HG02885 (cell line): ENCODE data around the gene DNAJB5.
A peak's percentile ranks its signal among the peaks of the same experiment; 100 is the strongest.

Source experiments
- ATAC-seq: cut with Tn5 transposase; IDR thresholded peaks from one replicate; pipeline ENCODE4 v1.9.1; 2021; ENCODE audit warnings: mild to moderate bottlenecking; ENCODE audit not compliant: unreplicated experiment, poor library complexity

Gene DNAJB5

GRCh38 chr9:34983209-34983608 is 6.3 kb upstream of the DNAJB5 start:
- ATAC-seq = peak; percentile 55

DNA sequence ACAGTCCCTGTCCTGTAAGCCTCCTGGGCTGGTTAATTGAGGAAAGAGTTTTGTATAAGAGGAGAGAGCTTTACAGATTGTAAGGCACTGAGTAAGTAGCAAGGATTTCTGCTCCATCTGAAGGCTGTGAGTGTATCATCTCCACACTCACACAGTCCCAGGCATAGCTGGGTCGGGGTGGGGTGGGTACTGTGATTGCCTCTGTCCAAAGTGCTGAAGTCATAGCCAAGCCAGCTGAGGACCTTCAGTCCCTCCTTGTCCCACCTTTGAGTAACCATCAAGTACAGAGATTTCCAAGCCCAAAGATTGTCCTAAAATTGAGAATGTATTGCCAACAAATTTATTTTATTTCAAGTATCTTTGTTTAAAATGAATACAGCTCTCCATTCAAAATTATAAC is 5.5 kb upstream of the DNAJB5 start:
- no peak for ATAC-seq

GRCh38 chr9:34985311-34985899 is 4.1 kb upstream of the DNAJB5 start:
- no peak for ATAC-seq

DNA sequence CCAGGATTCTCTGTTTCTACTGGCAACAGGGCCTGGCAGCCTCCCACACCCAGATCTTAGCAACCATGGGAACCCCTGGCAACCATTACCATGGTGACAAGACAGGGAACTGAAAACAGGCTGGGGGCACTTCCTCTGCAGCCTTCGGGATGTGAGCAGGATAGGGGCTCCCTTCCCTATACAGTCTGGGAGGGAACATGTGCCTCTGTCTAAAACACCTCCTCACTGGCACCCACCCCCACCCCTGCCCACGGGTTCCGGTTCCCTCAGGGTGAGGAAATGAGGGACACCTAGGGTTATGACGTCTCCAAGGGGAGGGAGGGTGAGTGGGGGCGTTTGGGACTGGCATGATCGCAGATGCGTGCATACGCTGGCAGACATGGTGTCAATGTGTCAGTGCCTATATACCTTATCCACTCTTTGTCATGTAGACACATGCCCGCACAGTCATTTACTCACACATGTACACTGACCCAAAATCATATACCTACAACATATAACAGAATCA is 3.0 kb upstream of the DNAJB5 start:
- no peak for ATAC-seq

DNA sequence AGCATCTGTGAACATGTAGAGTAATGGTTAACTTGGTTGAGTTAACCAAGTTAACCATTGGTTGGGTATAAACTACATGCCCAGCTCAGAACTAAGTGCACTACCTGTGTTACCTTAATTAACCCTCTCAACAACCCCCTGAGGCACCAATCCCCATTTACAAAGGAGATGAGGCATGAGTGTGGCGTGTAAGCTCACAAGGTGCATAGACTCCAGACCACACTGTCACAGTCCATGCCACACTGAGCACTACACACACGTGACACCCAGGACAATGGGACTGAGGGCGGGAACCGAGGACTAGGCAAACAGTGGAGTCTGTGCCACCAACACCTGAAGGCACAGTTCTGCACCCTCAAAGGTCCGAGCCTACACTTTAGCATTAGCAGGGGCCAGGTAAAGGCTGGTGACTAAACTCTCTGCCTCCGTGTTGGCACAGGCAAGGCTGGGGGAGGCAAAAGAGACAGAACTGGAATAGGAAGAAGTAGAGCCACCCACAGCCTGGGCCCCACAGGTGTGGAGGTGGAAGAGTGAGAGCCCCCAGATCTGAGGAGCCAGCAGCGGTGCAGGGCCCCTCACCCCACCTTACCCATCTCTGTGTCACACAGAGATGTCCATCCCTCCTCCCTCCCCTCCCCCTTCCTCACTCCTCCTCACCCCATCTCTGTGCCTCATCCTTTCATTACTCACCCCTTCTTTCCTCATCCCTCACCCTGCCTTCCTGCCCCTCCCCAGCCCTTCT is 2.2 kb upstream of the DNAJB5 start:
- no peak for ATAC-seq

DNA sequence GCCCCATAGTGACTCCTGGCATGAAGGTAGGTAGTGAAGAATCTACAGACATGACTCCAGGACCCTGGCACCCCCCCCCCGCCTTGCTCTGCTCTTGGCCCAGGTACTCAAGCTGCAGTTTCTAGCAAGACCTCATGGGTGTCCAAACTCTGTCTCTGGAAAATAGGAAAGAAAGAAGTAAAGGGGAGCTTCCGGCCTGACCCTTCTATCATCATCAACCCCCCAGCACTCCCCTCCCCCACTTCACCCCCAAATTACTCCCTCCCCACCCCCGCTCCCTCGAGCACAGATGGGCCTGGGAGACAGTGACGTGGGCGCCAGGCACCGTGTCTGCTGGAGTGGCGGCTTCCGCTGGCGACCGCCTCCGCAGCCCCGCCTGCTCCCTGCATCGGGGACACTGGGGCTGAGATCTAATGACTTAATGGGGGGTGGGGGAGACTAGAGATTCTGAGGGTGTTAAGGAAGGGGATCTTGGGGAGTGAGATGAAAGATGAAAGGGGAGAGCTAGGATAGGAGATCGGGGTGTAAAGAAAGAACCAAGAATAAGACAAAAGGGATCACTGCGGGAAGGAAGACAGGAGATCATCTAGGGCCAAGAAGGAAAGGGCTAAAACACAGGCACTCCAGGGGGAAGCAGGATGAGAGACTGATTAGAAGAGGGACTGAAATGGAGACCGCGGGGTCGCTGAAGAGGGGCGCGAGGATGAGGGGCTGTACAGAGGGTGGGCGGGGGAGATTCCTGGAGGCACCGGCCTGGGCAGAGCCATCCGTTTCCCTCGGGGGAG is 1.1 kb upstream of the DNAJB5 start:
- peak; percentile 18 for ATAC-seq

GRCh38 chr9:34989946-34990635 is 546 bp downstream of the DNAJB5 start:
- no peak for ATAC-seq

- no peak for ATAC-seq
Observed at GRCh38 chr9:34990908-34991606, 1.5 kb downstream of the DNAJB5 start.

- ATAC-seq = no peak
Observed at GRCh38 chr9:34991607-34992375, 2.2 kb downstream of the DNAJB5 start.

DNA sequence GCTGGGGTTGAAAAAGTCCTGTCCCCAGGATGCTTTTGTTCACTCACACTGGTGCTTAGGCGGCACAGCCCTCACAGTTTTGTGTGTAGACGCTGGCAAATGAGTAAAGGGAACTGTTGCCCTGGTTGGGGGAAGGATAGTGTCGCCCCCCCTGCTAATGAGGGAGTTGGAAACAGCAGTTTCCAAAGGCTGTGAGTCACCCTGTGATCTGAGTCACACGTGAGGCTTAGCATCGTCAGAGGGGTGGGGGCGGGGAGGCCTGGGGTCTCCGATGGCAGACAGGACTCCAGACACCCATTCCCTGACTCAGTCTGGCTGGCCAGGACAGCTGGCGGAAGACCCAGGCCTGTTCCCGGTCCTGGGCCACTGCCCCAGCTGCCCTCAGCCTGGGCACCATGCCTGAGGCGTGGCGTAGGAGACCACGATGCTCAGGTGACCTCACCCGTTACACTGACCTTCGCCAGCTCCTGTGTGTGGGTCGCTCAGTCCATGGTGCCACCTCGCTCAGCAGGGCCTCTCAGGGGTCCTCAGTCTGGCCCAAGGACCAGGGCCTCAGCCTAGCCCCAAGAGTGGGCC is 2.9 kb downstream of the DNAJB5 start:
- no peak for ATAC-seq

DNA sequence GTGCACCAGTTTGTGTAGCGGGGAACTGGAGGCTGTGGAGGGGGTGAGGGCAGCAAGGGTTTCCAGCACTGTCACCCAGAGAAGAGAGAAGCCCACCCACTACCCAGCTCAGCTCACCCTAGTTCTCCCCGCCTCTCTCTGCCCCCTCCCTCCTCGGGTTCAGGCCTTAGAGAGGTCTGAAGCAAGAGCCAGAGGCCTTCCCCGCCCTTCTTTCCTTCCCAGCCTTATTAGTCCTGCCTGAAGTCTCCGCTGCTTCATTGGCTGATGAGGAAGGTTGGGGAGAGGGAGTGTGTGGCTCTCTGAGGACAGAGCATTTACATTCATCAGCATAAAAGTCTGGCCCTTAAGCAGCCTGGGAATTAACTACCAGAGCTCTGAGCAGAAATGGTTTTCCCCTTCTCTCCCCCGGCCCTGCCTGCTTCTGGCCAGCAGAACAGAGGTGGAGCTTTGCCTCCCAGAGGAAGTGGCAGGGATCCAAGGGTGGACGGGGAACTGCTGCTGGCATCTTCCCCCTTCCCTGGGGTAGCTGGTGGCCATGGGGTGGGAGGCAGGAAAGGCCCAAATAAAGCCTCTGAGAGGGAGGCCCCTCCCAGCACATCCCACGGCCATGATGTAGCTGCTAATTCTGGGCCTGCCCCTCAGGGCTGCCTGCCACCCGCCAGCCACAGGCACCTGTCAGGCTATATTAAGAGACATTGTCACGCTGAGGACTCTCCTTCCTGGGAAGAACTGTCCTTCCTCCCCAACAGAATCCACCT is 4.1 kb downstream of the DNAJB5 start:
- no peak for ATAC-seq

GRCh38 chr9:34994260-34994899 is 4.8 kb downstream of the DNAJB5 start:
- no peak for ATAC-seq

GRCh38 chr9:34994900-34995669 is 5.5 kb downstream of the DNAJB5 start:
- ATAC-seq = no peak

DNA sequence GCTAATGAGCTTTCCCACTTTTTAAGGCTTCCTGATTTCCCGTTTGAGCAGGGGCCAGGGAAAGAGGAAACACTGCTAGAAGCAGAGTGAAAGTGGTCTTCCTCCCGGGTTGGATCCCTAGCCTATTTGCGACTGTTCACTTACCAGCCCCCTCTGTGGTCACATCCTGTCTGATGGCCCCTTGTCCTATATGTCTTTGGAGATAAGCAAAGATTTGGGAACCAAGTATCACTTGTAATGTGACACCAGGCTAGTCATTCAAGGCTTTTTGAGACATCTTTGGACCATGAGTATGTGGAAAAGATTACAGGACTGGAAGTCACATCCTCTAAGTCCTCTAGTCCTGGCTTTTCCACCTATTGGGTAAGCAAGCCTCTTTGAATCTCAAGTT is 6.1 kb downstream of the DNAJB5 start:
- ATAC-seq = no peak

GRCh38 chr9:34996181-34996904 is 6.8 kb downstream of the DNAJB5 start:
- no peak for ATAC-seq

DNA sequence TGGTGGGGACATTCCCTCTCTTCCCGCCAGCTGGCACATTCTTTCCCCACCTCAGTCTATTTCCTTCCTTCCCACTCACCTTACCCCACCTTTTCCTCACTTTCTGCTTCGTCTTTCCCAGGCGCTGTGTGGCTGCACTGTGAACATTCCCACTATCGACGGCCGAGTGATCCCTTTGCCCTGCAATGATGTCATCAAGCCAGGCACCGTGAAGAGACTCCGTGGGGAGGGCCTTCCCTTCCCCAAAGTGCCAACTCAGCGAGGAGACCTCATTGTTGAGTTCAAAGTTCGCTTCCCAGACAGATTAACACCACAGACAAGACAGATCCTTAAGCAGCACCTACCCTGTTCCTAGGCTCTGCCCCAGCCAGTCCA is 7.3 kb downstream of the DNAJB5 start:
- ATAC-seq = no peak
